Posterior cingulate gyrus (tissue), 11 donors: ENCODE data around the gene CYB561D2.

ENCODE experiments used
- DNase-seq, 10 donors: peaks; one replicate each; pipeline versions ENCODE4 v3.0.0 to v3.0.0-alpha.2; 2020 to 2021; ENCODE audit warnings: mixed read lengths in 3 of 10
- intact Hi-C: fragments of 100-400 bp; cut with DNase I; formaldehyde crosslinking; loops from one replicate; pipeline ENCODE4 v1.15.1; 2023

CYB561D2 gene

DNA sequence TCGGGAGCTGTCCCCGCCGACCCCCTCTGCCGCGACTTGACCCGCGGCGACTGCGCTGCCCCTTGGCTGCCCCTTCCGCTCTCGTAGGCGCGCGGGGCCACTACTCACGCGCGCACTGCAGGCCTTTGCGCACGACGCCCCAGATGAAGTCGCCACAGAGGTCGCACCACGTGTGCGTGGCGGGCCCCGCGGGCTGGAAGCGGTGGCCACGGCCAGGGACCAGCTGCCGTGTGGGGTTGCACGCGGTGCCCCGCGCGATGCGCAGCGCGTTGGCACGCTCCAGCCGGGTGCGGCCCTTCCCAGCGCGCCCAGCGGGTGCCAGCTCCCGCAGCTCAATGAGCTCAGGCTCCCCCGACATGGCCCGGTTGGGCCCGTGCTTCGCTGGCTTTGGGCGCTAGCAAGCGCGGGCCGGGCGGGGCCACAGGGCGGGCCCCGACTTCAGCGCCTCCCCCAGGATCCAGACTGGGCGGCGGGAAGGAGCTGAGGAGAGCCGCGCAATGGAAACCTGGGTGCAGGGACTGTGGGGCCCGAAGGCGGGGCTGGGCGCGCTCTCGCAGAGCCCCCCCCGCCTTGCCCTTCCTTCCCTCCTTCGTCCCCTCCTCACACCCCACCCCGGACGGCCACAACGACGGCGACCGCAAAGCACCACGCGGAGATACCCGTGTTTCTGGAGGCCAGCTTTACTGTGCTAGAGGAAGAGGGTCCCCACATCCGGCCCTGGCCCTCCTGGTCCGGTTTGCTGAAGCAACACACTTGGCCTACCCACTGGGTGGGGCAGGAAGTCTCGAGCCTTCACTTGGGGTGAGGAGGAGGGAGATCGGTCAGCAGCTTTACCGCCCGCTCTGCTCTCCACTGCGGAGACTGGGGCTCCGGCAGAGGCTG, 10.0 kb upstream of the CYB561D2 start, which contains the start of gene RASSF1:
Gene RASSF1, minus strand, starts transcription at position 389 of the 882 bp plus-strand sequence. Its CDS starts 31 bp downstream, at position 358.
- intact Hi-C loops: no loop called here
- peak in 1 of 10 donors; percentile 73 for DNase-seq

DNA sequence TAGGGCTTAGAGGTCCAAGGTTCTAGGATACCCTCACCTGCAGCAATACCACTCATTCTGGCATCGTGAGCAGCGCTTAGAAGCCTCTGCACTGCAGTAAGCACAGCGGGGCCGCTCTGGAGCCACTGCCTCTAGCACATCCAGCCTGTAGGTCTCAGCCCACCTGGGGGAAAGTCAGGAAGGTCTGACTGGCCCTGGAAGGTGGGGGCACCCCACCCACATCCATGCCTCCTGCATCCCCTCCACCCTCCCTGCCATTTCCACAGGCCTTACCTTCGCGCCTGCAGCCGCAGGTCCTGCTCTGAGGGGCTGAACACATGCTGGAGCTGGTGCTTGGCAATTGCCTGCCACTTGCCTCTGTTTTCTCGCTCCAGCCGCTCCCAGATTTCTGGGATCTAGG, 9.1 kb upstream of the CYB561D2 start:
- intact Hi-C loops: no loop called here
- no peak for DNase-seq

DNA sequence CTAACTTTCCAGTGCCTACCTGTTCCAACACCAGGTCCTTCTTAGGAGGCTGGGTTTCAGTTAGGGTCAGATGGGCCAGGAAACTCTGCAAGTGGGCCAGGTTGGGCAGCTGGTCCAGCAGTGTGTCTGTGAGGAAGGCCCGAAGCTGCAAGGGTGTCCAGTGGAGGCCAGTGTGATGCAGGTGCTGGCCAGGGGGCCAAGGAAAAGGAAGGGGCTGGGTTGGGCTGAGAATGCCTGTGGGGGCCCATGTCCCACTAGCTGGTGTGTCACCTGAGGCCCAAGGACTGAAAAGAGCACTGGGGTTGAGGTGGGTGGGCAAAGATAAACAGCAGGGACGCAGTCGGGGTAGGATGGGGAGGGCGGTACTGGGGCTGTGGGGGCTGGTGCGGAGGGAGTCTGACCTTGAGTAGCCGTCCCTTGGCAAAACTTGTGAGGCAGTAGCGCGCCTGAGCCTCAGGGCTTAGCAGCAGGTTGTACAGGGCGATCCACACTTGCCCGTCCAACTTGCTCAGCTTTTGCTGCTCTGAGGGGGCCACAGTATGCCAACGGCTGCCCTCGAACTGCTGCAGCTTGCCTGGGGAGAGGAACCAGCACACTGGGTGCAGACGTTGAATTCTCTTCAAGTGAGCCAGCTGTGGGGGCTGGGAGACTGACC, 8.5 kb upstream of the CYB561D2 start:
- intact Hi-C loops: no loop called here
- DNase-seq: no peak

DNA sequence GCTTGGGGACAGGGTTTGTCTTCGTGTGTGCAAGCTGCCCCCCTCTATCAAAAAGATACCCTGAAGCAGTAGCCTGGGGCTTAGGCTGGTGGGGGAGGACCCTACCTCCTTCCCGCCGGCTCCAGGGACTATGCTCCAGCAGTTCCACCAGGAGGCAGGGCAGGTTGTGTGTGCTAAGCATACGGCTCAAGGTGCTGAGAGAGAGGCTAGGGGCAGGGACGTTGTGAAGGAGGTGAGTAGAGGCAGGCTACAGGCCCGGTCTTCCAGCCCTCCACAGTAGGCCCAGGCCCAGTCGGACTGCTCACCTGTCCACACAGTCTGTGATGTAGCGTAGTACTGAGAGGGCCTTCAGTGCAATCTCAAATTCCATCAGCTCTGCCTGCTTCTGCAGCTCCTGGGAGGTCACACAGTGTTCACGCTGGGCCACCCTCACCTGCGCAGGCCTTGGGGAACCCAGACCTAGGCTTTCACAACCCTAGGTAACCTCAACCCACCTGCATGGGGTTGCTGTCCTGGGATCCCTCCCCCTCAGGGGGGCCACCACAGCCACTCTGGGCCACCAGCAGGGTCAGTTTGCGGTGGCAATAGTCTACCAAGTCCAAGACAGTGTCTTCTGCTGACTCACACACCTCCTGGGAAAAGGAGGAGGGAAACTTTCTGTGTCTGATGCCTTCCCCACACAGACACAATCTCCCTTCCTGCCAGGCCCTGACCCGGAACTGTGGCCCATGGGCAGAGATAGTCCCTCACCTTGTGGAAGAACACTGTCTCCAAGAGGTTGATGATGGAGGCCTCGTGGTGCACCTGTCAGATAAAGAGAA, 7.6 kb upstream of the CYB561D2 start:
- intact Hi-C loops: no loop called here
- DNase-seq: no peak

DNA sequence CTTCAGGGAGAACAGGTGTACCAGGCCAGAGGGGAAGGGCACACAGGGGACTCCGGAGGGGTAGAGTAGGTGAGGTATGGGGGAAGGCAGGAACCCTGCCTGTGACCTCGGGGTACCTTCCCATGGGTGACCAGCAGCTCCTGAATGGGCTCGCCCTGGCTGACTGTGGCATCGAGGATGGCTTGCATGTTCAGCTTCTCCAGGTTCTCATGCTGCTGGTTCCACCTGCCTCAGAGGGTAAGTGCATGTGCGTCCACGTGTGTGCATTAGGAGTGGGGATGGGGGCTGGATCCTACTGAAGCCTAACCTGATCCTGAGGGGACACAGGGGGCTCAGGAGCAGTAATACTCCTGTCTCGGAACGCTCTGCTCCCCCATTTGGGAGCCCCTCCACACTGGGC, 5.7 kb upstream of the CYB561D2 start:
- intact Hi-C loops: loop anchor here (5.0 kb wide), 1 partner anchor 267 kb away; the partner anchor contains the start of gene CISH
- DNase-seq: no peak

DNA sequence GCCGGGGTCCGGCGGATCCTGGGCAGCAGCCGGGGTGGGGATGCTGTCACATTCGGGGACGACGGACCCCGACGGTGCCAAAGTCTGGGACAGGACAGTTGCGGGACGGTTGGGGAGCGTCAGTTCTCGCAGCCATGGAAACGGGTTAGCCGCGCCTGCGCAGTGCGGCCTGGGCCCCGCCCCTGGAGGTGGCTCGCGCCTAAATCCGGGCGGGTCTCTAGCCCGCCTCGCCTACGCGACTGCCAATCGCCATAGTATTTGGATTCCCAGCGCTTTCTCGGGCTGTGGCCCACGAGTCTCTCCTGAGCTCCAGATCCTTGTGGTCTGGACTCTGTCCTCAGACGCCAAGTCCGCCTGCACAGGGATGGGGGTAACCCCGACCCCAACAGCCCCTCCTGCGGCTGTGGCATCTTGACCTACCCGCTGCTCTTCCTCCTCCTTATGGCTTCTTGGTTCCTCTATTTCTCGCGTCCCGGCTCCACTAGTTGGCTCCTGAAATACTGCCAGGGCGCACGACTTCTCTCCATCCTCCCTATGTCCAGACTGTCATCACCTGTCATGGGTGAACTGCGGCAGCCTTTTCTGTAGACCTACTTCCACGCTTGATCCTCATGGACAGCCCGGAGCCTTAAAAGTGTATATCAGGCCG, 5.0 kb upstream of the CYB561D2 start, which contains the start of gene ZMYND10:
Gene ZMYND10, minus strand, starts transcription at position 147 of the 649 bp plus-strand sequence. CDS start 153 bp downstream, outside the sequence.
- peak in 7 of 10 donors; percentile 32 to 93 (median 63) for DNase-seq
- intact Hi-C loops: loop anchor here (5.0 kb wide), 1 partner anchor 267 kb away; the partner anchor contains the start of gene CISH

DNA sequence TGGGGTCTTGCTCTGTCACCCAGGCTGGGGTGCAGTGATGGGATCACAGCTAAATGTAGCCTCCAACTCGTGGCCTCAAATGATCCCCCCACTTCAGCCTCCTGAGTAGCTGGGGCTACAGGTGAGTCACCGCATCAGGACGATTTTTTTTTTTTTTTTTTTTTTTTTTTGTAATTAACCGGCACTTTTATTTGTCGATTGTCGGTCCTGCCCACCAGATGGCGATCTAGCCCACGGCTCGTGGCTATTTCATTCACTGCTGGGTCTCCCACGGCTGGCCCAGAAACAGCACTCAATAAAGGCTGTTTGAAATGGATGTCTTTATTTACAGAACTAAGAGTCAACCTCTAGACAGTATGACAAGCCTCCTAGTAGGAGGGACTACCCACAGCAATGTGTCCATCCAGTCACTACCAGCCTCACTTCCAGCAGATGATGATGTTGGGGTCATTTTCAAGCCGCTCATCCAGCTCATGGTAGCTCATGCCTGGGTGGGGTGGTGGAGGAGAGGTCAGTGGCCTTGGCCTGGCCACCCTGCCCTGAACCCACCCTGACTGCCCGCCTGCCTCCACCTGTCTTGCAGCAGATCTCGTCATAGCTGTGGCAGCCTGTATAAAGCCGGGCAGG, 3.4 kb upstream of the CYB561D2 start:
- peak in 8 of 10 donors; percentile 62 to 96 (median 72) for DNase-seq
- intact Hi-C loops: loop anchor here (1.0 to 5.0 kb wide), 2 partner anchors 195 to 265 kb away; partner anchors contain the start of gene CISH

DNA sequence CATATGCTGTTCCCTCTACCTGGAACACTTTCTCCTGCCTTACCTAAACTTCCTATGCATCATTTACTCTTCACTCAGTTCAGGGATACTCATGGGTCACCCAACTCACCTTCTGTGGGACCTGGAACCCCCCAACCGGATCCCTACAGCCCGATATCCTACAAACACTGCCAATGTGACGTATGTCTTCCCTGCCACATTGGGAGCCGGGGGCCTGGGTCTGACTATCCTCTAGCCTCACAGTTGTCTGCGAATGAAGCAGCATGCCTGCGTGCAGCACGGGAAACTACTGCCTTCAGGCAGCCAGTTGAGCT, 492 bp upstream of the CYB561D2 start:
- intact Hi-C loops: no loop called here
- DNase-seq: no peak

DNA sequence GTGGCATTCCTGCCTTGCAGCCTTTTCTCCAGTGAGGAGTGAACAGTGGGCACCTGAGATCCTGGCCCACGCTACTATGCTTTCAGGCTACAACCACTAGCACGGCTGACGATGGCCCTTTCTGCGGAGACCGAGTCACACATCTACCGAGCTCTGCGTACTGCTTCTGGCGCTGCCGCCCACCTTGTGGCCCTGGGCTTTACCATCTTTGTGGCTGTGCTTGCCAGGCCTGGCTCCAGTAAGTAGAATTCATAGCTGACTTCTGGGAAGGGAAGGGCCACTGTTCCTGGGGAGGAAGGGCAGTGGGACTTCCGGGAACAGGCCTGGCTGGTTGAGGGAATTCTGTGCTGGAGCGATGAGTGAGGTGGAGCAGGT, 648 bp downstream of the CYB561D2 start:
- intact Hi-C loops: loop anchor here (1.0 kb wide), 1 partner anchor 8 kb away; the partner anchor contains the start of gene TMEM115

DNA sequence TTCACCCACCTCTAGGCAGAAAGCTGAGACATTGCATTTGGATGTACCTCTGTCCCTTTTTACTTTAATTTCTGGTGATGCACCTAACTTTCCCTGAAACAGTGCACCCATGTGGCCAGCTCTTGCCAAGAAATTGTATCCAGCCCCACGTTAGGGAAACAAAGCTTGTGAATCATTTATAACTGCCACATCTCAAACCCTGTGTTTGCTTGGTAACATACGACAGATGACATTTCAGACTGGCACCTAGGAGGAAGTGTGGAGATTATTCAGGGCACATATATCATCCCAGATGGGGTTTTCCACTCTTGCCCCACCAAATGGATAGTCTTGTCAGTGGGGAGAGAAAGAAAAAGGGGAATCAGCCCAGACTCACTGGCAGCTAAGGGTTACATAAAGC, 2.1 kb downstream of the CYB561D2 start:
- intact Hi-C loops: no loop called here
- no peak for DNase-seq

More for the DNA sequence above, 648 bp downstream of the CYB561D2 start:
- DNase-seq: peak in 1 of 10 donors; percentile 78

DNA sequence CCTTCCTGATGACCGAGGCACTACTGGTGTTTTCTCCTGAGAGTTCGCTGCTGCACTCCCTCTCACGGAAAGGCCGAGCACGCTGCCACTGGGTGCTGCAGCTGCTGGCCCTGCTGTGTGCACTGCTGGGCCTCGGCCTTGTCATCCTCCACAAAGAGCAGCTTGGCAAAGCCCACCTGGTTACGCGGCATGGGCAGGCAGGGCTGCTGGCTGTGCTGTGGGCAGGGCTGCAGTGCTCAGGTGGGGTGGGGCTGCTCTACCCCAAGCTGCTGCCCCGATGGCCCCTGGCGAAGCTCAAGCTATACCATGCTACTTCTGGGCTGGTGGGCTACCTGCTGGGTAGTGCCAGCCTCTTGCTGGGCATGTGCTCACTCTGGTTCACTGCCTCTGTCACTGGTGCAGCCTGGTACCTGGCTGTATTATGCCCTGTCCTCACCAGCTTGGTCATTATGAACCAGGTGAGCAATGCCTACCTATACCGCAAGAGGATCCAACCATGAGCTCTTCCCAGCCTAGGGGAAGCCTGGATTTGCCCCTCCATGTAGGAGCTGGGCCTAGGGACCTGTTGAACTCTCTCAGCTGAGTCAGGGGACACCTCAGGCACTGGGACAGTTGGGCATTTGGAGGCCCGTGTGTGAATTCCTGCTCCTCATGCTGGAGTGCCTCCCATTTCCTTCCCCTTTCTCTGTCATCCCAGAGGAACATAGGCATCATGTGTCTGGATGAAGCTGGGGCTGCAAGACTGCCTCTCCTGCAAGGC, 2.8 kb downstream of the CYB561D2 start:
- intact Hi-C loops: no loop called here
- DNase-seq: no peak

DNA sequence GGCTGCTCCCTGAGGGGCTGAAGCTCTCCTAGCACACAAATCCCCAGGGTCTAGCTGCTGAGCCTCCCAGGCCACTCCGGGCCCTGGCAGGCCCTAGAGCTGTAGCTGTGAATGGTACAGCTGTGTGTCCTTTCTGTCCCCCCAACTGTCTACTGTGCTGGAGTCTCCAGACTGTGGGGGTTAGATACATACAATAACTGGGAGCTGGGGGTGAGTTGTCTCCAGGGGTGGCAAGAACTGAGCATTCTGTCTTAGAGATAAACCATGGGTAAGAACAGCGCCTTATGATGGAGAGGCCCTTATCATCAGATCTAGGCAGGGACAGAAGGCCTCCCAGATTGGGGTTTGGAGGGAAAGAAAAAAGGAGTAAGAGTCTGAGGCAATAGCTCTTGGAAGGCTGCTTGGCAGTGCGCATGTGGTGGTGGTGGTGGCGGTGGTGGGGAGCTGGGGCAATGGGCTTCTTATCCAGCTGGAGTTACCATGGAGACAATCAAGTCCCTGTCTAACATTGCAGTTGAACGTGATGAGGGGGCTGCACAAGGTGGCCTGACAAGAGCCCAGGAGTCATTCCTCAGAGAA, 3.6 kb downstream of the CYB561D2 start:
- no peak for DNase-seq
- intact Hi-C loops: no loop called here

DNA sequence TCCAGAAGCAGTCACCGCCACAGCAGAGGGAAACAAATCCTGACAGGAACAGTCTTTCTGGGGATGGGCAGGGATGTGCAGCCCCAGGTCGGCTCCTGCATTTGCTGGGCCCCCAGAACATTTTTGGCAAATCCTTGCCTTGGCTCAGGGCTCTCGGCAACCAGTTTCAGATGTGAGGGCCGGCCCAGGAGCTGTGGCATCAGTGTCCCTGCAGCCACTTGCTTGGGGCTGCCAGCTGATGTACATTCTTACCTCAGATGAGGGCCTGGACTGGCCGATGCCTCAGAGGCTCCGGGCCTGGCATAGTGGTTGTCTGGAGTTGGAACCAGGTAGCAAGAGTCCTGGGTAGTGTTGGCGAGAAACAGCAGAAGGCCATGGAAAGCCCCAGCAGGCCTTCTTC, 4.2 kb downstream of the CYB561D2 start:
- DNase-seq: no peak
- intact Hi-C loops: no loop called here

DNA sequence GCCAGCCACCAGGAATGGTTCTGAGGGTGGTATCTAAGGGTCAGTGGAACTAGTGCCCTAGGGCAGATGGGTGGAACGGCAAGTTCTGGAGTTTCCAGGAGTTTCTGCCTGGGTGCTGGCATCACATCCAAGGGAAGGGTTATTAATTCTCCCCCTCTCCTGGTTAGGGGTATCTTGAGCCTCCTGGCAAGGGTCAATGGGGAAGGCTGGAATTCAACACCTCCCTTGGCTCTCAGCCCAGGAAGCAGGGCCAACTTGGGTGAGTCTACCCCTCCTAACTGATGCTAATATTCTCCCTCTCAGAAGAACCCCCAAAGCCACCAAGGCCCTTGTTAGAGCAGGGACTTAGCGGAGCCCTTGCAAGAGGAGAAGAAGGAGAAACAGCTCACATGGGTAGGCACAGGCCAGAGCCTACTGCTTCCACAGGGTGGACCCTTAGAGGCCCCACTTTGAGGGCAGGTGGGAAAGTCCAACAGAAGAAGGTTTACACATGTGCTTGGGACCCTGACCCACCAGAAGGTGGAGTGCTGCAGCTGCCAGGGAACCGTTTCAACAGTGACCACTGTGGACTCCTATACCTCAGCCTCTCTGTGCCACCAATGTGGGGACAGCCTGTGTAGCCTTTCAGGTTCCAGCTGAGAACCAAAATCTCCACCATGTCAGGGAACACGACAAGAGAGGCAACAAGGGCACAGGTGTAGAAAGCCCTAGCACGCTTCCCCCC, 5.3 kb downstream of the CYB561D2 start:
- DNase-seq: no peak

DNA sequence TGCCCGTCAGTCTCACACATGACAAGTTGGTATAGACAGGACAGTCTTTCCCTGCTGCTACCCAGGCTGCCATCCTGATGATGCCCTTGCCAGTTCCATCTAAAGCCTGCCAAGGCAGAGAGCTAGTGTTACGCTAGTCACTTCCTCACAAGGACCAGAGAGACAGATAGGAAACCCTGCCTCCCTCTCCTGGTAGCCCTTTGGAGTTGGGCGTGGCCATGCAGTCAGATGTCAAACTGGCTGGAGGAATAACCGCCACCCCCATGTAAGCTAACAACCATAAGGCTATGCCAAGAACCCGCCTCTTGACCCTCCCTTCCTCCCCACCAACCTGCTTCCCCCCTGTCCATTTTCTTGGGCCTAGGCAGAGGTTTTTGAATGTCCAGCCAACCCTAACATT, 5.9 kb downstream of the CYB561D2 start:
- intact Hi-C loops: no loop called here

More for the DNA sequence above, 5.3 kb downstream of the CYB561D2 start:
- intact Hi-C loops: no loop called here

DNA sequence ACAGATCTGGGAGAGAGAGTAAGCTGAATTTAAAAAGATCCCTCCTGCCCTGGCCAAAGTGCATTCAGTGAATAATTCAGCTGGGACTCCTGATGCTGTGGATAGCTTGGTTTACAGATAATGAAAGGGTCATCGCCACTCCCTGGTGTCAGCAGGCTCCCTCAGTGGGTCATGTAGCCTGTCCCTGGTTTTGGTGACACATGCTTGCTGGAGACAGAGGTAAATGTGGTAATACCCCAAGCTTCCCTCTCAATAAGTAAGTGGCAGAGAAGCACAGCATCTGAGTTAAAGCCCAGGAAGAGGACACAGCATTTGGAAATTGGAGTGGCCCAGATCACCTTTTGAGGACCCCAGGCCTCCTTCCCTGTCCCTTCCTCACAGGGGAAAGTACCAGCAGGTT, 6.8 kb downstream of the CYB561D2 start:
- DNase-seq: no peak
- intact Hi-C loops: no loop called here

More for the DNA sequence above, 5.9 kb downstream of the CYB561D2 start:
- no peak for DNase-seq

DNA sequence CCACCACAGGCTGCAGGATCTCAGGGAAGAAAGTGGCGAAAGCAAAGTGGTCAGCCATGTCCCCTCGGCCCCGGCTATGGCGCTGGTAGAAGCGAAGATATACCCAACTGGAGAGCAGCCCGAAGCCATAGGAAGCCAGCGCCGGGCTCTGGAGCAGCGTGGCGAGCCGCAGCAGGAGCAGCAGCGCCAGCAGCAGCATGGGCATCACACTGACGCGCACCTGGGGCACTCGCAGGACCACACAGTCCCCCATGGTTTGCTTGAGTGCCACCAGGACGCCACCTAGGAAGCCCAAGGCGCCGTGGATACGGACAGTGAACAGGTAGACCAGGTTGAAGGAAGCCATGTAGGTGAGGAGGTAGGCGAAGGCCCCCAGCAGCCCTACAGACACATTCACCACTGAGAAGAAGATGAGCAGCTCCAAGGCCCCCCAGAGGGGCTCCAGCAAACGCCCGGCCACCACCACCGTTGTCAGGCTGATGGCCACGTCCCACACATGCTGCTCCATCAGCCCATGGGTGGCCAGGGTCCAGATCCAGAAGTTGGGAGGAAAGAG, 7.8 kb downstream of the CYB561D2 start:
- no peak for DNase-seq
- intact Hi-C loops: no loop called here
